ENCODE measurements around the gene HAUS5. TPM values are rescaled to one million over a fixed set of nuclear protein-coding genes. Genes with fewer than 3 reads are reported as not detected.
A peak's percentile ranks its signal among the peaks of the same experiment; 100 is the strongest.
"Not testable (repeated sequence)": the region's sequence is repeated elsewhere in the genome, so short reads cannot be mapped to it uniquely, and the experiment has no call there.

HAUS5 gene
- total RNA-seq, 1 experiment from 2014 or later = 35.3 TPM

DNA sequence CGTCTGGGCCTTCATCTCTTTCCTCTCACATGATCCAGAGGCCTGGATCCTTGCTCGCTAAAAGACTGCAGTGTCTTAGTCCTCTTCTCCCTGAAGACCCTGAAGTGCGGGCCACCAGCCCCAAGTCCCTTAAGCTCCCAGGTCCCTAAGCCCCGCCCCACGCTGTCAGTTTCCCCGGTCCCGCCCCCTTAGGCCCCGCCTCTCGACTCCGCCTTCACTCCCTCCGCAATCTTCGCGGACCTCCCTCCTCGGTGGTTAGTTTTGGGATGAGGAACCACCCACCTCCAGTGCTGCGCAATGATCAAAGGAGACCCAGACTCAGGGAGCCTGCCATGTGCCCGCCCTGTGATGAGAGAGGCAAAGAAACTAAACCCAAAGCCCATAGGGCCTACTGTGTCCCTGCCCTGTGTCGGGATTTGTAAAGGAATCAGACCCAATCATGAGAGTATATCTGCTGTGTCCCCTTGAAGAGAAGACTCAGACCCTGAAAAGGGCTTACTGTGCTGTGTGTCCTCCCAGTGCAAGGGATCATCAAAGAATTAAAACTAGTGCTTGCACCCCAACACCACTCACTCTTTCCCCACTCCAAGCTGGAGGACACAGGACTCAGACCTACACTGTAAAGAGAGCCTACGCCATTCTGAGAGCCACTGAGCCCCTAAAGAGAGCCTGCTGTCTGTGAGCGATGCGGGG is 32.6 kb downstream of the HAUS5 start:
- peaks cover 1% of the 10 kb centered on the region for H3K27me3 Mint-ChIP-seq (ENCODE audit: unreplicated experiment)

GRCh38 chr19:35645680-35646511 is 33.4 kb downstream of the HAUS5 start:
- no TSS peak for BruUV-seq (replicated peaks)
- CTCF ChIA-PET = interaction anchor here (0.6 kb wide), 1 partner anchor 25 kb away, joined by 7 read pairs; no protein-coding TSS in a partner anchor
- H3K4me1 Mint-ChIP-seq (ENCODE audit: low read depth, unreplicated experiment) = peaks cover 17% of the 10 kb centered on the region
- intact Hi-C loops (cut with micrococcal nuclease; ENCODE audit: unreplicated experiment) = no loop called here
- no peaks in the 10 kb centered on the region for H3K27me3 Mint-ChIP-seq (ENCODE audit: unreplicated experiment)
- peaks cover 48% of the 10 kb centered on the region for H3K36me3 Mint-ChIP-seq (ENCODE audit: insufficient read depth, unreplicated experiment)
- no peaks in the 10 kb centered on the region for H3K9me3 Mint-ChIP-seq (ENCODE audit: low read depth, unreplicated experiment)
- DNase-seq = no peak
- no peak overlapping the region for H3K4me3 Mint-ChIP-seq (ENCODE audit: low read depth, unreplicated experiment)
- H3K27ac Mint-ChIP-seq (ENCODE audit: unreplicated experiment) = no peak overlapping the region
- TF ChIP-seq CTCF (IDR thresholded peaks at IDR 0.05; ENCODE audit: unreplicated experiment) = no peak

More for the DNA sequence above, 32.6 kb downstream of the HAUS5 start:
- no TSS peak for BruUV-seq (replicated peaks)
- H3K4me1 Mint-ChIP-seq (ENCODE audit: low read depth, unreplicated experiment) = peaks cover 15% of the 10 kb centered on the region
- H3K9me3 Mint-ChIP-seq (ENCODE audit: low read depth, unreplicated experiment) = no peaks in the 10 kb centered on the region
- DNase-seq = peak; percentile 77
- H3K27ac Mint-ChIP-seq (ENCODE audit: unreplicated experiment) = no peak overlapping the region
- CTCF ChIA-PET = interaction anchor here (1.3 kb wide), 1 partner anchor 24 kb away, joined by 8 read pairs; no protein-coding TSS in a partner anchor
- TF ChIP-seq CTCF (IDR thresholded peaks at IDR 0.05; ENCODE audit: unreplicated experiment) = no peak
- H3K36me3 Mint-ChIP-seq (ENCODE audit: insufficient read depth, unreplicated experiment) = peaks cover 47% of the 10 kb centered on the region
- intact Hi-C loops (cut with micrococcal nuclease; ENCODE audit: unreplicated experiment) = no loop called here
- peak overlapping the region; percentile 79 for H3K4me3 Mint-ChIP-seq (ENCODE audit: low read depth, unreplicated experiment)

DNA sequence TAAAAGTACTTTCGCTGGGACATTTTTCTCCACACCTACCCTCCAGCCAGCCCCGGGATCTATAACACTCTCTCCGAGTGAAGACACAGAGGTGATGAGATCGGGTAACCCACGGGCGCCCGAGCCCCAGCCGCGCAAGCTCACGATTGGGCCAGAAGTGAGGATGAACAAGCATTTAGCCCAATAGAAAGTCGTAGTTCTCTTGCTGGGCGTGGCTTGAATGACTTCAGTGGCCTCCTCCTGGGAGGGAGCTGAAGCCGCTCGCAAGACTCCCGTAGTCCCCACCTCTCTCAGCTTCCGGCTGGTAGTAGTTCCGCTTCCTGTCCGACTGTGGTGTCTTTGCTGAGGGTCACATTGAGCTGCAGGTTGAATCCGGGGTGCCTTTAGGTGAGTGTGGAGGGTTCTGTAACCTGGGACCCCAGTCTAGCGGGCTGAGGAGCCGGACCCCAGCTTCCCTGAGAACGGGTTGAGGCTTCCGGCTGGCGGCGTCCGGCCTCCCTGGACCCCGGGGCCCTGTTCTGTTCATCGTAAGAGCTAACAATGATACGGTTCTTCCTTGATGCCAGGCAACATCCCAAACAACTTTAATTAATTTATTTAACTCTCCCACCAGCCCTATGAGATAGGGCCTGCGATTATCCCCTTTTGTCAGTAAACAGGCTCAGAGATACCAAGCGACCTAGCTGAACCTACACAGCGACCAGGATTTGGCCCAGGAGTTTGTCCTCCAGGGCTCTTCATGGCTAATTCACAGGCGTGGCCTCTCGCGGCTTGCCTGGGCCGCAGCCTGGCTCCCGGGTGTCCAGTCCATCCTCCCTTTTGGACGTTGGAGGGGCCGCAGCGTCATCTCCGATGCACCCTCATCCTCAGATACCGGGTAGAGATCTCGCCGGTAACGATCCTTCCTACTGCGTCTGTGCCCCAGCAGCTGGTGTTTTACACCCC is 35.8 kb downstream of the HAUS5 start, which contains the start of gene COX6B1:
COX6B1 (plus strand) TSS at position 307 of the 945 bp plus-strand sequence. CDS start 2,921 bp downstream, outside the sequence.
- intact Hi-C loops (cut with micrococcal nuclease; ENCODE audit: unreplicated experiment) = no loop called here
- Mint-ChIP-seq H3K27me3 (ENCODE audit: unreplicated experiment) (no peaks in the 10 kb centered on the region), H3K4me3 (ENCODE audit: low read depth, unreplicated experiment) (peak within 1 kb of the TSS; percentile 88), H3K9me3 (ENCODE audit: low read depth, unreplicated experiment) (no peaks in the 10 kb centered on the region), H3K27ac (ENCODE audit: unreplicated experiment) (peak within 1 kb of the TSS; percentile 78), H3K4me1 (ENCODE audit: low read depth, unreplicated experiment) (peaks cover 28% of the 10 kb centered on the region), H3K36me3 (ENCODE audit: insufficient read depth, unreplicated experiment) (peaks cover 61% of the 10 kb centered on the region)
- CTCF ChIA-PET = interaction anchor here (0.6 to 1.2 kb wide), 5 partner anchors 89 to 279 kb away, joined by 3 to 11 read pairs (median 5); partner anchors contain the start of genes PSENEN and U2AF1L4
- TF ChIP-seq CTCF (IDR thresholded peaks at IDR 0.05; ENCODE audit: unreplicated experiment) = no peak
- DNase-seq = peak; percentile 94
- BruUV-seq (replicated peaks) = TSS peak; percentile 73

DNA sequence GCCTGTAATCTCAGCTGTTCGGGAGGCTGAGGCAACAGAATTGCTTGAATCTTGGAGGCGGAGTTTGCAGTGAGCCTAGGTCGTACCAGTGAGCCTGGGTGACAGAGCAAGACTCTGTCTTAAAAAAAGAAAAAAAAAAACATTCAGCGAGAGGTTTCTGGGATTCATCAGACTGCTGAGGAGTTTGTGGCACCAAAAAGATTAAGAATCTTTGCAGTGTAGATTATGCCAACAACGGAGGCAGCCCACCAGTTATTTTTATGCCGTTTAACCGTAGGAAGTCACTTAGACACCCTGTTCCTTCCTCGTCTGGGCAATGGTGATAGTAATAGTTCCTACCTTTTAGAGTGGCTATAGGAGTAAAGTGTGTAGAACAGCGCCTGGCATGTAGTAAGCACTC is 38.0 kb downstream of the HAUS5 start:
- DNase-seq = no peak
- no TSS peak for BruUV-seq (replicated peaks)
- H3K27me3 Mint-ChIP-seq (ENCODE audit: unreplicated experiment) = no peaks in the 10 kb centered on the region
- no peaks in the 10 kb centered on the region for H3K9me3 Mint-ChIP-seq (ENCODE audit: low read depth, unreplicated experiment)
- peaks cover 63% of the 10 kb centered on the region for H3K36me3 Mint-ChIP-seq (ENCODE audit: insufficient read depth, unreplicated experiment)
- intact Hi-C loops (cut with micrococcal nuclease; ENCODE audit: unreplicated experiment) = no loop called here
- H3K4me1 Mint-ChIP-seq (ENCODE audit: low read depth, unreplicated experiment) = peaks cover 13% of the 10 kb centered on the region
- TF ChIP-seq CTCF (IDR thresholded peaks at IDR 0.05; ENCODE audit: unreplicated experiment) = no peak
- no peak overlapping the region for H3K4me3 Mint-ChIP-seq (ENCODE audit: low read depth, unreplicated experiment)
- no peak overlapping the region for H3K27ac Mint-ChIP-seq (ENCODE audit: unreplicated experiment)
- CTCF ChIA-PET = no interaction called here

DNA sequence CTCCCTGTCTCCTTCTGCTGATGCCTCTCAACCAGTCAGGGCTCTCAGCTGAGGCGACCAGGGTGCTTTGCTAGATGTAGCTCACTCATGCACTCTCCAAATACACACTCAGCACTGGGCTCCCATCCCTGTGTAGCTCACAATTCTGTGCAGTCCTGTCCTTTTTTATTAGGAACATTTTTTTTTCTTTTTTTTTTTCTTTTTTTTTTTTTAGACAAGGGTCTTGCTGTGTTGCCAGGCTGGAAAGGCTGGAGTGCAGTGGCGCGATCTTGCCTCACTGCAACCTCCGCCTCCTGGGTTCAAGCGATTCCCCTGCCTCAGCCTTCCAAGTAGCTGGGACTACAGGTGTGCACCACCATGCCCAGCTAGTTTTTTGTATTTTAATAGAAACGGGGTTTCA is 42.3 kb downstream of the HAUS5 start:
- CTCF ChIA-PET = interaction anchor here (0.6 kb wide), 1 partner anchor 25 kb away, joined by 4 read pairs; no protein-coding TSS in a partner anchor
- H3K27ac Mint-ChIP-seq (ENCODE audit: unreplicated experiment); intact Hi-C loops (cut with micrococcal nuclease; ENCODE audit: unreplicated experiment); H3K27me3 Mint-ChIP-seq (ENCODE audit: unreplicated experiment); H3K9me3 Mint-ChIP-seq (ENCODE audit: low read depth, unreplicated experiment); DNase-seq; H3K4me3 Mint-ChIP-seq (ENCODE audit: low read depth, unreplicated experiment); BruUV-seq (replicated peaks): not testable (repeated sequence)
- peaks cover 13% of the 10 kb centered on the region for H3K4me1 Mint-ChIP-seq (ENCODE audit: low read depth, unreplicated experiment)
- H3K36me3 Mint-ChIP-seq (ENCODE audit: insufficient read depth, unreplicated experiment) = peaks cover 78% of the 10 kb centered on the region

All from Calu3 (cell line).